ENCODE results near the gene HOXA6.

HOXA6 gene

GRCh38 chr7:27139334-27140125 is 8.0 kb downstream of the HOXA6 start:
- no peak overlapping the region for H3K27ac ChIP-seq
- TF ChIP-seq ZFX (IDR thresholded peaks at IDR 0.05; ENCODE audit: borderline replicate concordance) = no peak
- no peak for TF ChIP-seq CTCF (IDR thresholded peaks at IDR 0.05)

- no peak overlapping the region for H3K27ac ChIP-seq
- TF ChIP-seq ZFX (IDR thresholded peaks at IDR 0.05; ENCODE audit: borderline replicate concordance) = no peak
- no peak for TF ChIP-seq CTCF (IDR thresholded peaks at IDR 0.05)
Measured at GRCh38 chr7:27138985-27139333, 8.6 kb downstream of the HOXA6 start.

GRCh38 chr7:27138472-27138871 is 9.1 kb downstream of the HOXA6 start:
- TF ChIP-seq CTCF (IDR thresholded peaks at IDR 0.05) (no peak), ZFX (IDR thresholded peaks at IDR 0.05; ENCODE audit: borderline replicate concordance) (no peak)
- no peak overlapping the region for H3K27ac ChIP-seq

GRCh38 chr7:27137640-27138315 is 9.8 kb downstream of the HOXA6 start:
- H3K27ac ChIP-seq = no peak overlapping the region
- no peak for TF ChIP-seq ZFX (IDR thresholded peaks at IDR 0.05; ENCODE audit: borderline replicate concordance)
- no peak for TF ChIP-seq CTCF (IDR thresholded peaks at IDR 0.05)

- no peak for TF ChIP-seq CTCF (IDR thresholded peaks at IDR 0.05)
- no peak for TF ChIP-seq ZFX (IDR thresholded peaks at IDR 0.05; ENCODE audit: borderline replicate concordance)
- no peak overlapping the region for H3K27ac ChIP-seq
Measured at GRCh38 chr7:27134392-27134791, 13.2 kb downstream of the HOXA6 start.

- TF ChIP-seq CTCF (IDR thresholded peaks at IDR 0.05) (no peak), ZFX (IDR thresholded peaks at IDR 0.05; ENCODE audit: borderline replicate concordance) (no peak)
- H3K27ac ChIP-seq = no peak overlapping the region
Measured at GRCh38 chr7:27133409-27134231, 14.0 kb downstream of the HOXA6 start.

Measured in 22Rv1 (cell line).